A549 (cell line): ENCODE results near the gene FBXW2.

Experiments
- FOSL2 ChIP-seq, 2 experiments: fragments of 450-650 bp in 1 of 2; fragments of >200 bp in 1 of 2; sonication (Bioruptor Twin) in 1 of 2; formaldehyde crosslinking; IDR thresholded peaks; 2 replicates each; pipeline versions ENCODE4 v1.5.0 to v1.6.1; 2016 to 2020; ENCODE audit warnings: mild to moderate bottlenecking in 1 of 2, moderate library complexity in 1 of 2
- KDM1A ChIP-seq: fragments of 200-600 bp; sonication (generic); IDR thresholded peaks from 2 replicates; pipeline ENCODE4 v1.6.1; 2016; ENCODE audit warnings: low read depth, mild to moderate bottlenecking
- MAZ ChIP-seq: fragments of 150-350 bp; IDR thresholded peaks from 2 replicates; pipeline ENCODE4 v1.6.1; 2014; ENCODE audit warnings: antibody characterized with exemption, low read depth, low read length, borderline replicate concordance
- POLR2A ChIP-seq: IDR thresholded peaks from 2 replicates; pipeline ENCODE4 v1.6.1; 2012; ENCODE audit warnings: mild to moderate bottlenecking, low read length
- TF ChIP-seq, protein P1 (sequence below): fragments of >200 bp; sonication (Bioruptor Twin); formaldehyde crosslinking; IDR thresholded peaks from 3 replicates; pipeline ENCODE4 v1.5.1; 2016

DNA sequence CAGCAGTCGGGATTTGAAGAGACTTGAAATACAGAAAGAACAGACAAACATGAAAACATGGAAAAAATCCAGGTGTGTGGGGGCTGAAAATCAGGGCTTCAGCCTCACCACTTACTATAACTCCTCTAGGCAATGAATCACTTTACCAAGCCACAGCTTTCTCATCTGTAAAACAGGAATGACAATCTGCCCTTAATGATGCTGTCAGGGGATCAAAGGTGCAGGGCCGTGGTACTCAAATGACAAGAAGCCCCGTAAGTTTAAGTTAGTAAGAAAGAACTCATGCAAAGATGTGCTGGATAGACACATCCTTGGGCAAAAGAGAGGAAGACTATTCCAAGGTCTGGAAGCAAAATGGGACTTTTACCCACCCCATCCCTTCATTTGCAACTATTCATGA, 34.7 kb downstream of the FBXW2 start:
- no peak for TF ChIP-seq MAZ
- no peak for TF ChIP-seq POLR2A
- TF ChIP-seq FOSL2 (IDR thresholded peaks at IDR 0.05) = no peak
- no peak for TF ChIP-seq FOSL2 (CRISPR knock-in tag; IDR thresholded peaks at IDR 0.05)
- no peak for TF ChIP-seq KDM1A
- TF ChIP-seq, protein P1, sequence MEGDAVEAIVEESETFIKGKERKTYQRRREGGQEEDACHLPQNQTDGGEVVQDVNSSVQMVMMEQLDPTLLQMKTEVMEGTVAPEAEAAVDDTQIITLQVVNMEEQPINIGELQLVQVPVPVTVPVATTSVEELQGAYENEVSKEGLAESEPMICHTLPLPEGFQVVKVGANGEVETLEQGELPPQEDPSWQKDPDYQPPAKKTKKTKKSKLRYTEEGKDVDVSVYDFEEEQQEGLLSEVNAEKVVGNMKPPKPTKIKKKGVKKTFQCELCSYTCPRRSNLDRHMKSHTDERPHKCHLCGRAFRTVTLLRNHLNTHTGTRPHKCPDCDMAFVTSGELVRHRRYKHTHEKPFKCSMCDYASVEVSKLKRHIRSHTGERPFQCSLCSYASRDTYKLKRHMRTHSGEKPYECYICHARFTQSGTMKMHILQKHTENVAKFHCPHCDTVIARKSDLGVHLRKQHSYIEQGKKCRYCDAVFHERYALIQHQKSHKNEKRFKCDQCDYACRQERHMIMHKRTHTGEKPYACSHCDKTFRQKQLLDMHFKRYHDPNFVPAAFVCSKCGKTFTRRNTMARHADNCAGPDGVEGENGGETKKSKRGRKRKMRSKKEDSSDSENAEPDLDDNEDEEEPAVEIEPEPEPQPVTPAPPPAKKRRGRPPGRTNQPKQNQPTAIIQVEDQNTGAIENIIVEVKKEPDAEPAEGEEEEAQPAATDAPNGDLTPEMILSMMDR = no peak
